ENCODE results near the gene VSNL1. TPM values are rescaled to one million over a fixed set of nuclear protein-coding genes. Genes with fewer than 3 reads are reported as not detected.

VSNL1 gene
- total and polyA plus RNA-seq, 2 donors (not counting 1 experiment from before 2014, with no cell fraction given): not detected

DNA sequence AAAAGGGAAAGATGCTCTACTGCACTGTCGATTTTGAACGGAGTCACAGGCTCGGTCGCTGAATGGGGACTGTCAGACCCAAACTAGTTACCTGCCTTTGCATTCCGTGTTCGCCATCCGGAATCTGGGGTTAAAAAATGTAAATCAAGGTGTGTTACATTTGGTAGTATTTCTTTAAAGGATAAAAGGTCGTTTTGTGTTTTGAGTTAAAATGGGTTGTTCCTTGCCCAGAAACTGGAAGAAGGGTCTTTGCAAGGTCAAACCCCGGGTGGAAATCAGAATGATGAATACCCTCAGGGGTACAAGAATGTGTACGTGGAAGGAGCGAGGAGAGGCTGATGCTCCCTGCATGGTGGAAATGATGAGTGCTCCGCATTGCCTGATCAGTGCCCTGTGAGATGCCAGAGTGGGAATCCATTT is 1.0 kb downstream of the VSNL1 start:
- Histone ChIP-seq H3K27ac (ENCODE audit: low read length in 2 of 2) (no peak overlapping the region), H4K20me1 (ENCODE audit: control insufficient read depth, insufficient read depth, low read length, poor library complexity, severe bottlenecking) (no peaks in the 10 kb centered on the region), H3K36me3 (replicated peaks in 1 of 2; ENCODE audit: control extremely low read depth in 1 of 2, control insufficient read depth in 1 of 2, extremely low read depth in 1 of 2, insufficient read depth in 2 of 2, low read length in 1 of 2) (no peaks in the 10 kb centered on the region), H3K27me3 (replicated peaks in 1 of 4; ENCODE audit: control extremely low read depth in 1 of 4, control insufficient read depth in 3 of 4, insufficient read depth in 4 of 4, low read length in 3 of 4) (peaks cover 0 to 53% (median 37%) of the 10 kb centered on the region in 4 experiments), H3K9me3 (ENCODE audit: control extremely low read depth in 1 of 3, control insufficient read depth in 2 of 3, insufficient read depth in 1 of 3, low read length in 2 of 3) (no peaks in the 10 kb centered on the region), H3K9ac (ENCODE audit: low read length) (no peak overlapping the region), H3K4me3 (ENCODE audit: control extremely low read depth in 1 of 5, extremely low read depth in 1 of 5, insufficient read depth in 1 of 5, low read depth in 2 of 5, low read length in 4 of 5) (no peak overlapping the region), H3K4me2 (replicated peaks; ENCODE audit: low read depth, low read length, poor library complexity, severe bottlenecking) (no peak overlapping the region), H3K79me2 (ENCODE audit: control insufficient read depth, insufficient read depth, low read length) (no peaks in the 10 kb centered on the region), H3K4me1 (ENCODE audit: control insufficient read depth in 2 of 2, insufficient read depth in 2 of 2, low read length in 2 of 2) (peaks cover 5 to 17% of the 10 kb centered on the region in 2 donors), H2AFZ (ENCODE audit: insufficient read depth, low read depth, low read length, poor library complexity, severe bottlenecking) (no peak overlapping the region)
- WGBS (ENCODE audit: insufficient coverage): 10% methylated on average over 12 of the region's 12 CpGs
- no peak overlapping the region for H3K27ac Mint-ChIP-seq
- ChIA-PET CTCF (no interaction called here), POLR2A (no interaction called here)
- intact Hi-C loops (cut with micrococcal nuclease): no loop called here
- no peaks in the 10 kb centered on the region for H3K9me3 Mint-ChIP-seq (ENCODE audit: insufficient read depth)
- H3K27me3 Mint-ChIP-seq: peaks cover 60% of the 10 kb centered on the region
- H3K4me3 Mint-ChIP-seq: no peak overlapping the region
- DNase-seq: no peak
- TF ChIP-seq CTCF (IDR thresholded peaks at IDR 0.05) (no peak), EZH2 (IDR thresholded peaks at IDR 0.05; ENCODE audit: borderline replicate concordance, insufficient read depth, low read depth, low read length, poor library complexity, severe bottlenecking) (no peak)
- ATAC-seq (ENCODE audit: low read depth): no peak
- peaks cover 23% of the 10 kb centered on the region for H3K4me1 Mint-ChIP-seq

- H3K27me3 Mint-ChIP-seq: peaks cover 58% of the 10 kb centered on the region
- H3K79me2 ChIP-seq (ENCODE audit: control insufficient read depth, insufficient read depth, low read length): no peaks in the 10 kb centered on the region
- no peak overlapping the region for H3K4me3 ChIP-seq (ENCODE audit: control extremely low read depth in 1 of 5, extremely low read depth in 1 of 5, insufficient read depth in 1 of 5, low read depth in 2 of 5, low read length in 4 of 5)
- no peak overlapping the region for H3K4me2 ChIP-seq (replicated peaks; ENCODE audit: low read depth, low read length, poor library complexity, severe bottlenecking)
- intact Hi-C loops (cut with micrococcal nuclease): no loop called here
- no peak overlapping the region for H2AFZ ChIP-seq (ENCODE audit: insufficient read depth, low read depth, low read length, poor library complexity, severe bottlenecking)
- no CpG with 5 or more reads among the region's 2 CpGs for WGBS (ENCODE audit: insufficient coverage)
- DNase-seq (no peak), ATAC-seq (ENCODE audit: low read depth) (no peak)
- no peak overlapping the region for H3K27ac Mint-ChIP-seq
- peaks cover 0 to 53% (median 36%) of the 10 kb centered on the region in 4 experiments for H3K27me3 ChIP-seq (replicated peaks in 1 of 4; ENCODE audit: control extremely low read depth in 1 of 4, control insufficient read depth in 3 of 4, insufficient read depth in 4 of 4, low read length in 3 of 4)
- ChIA-PET CTCF (no interaction called here), POLR2A (no interaction called here)
- no peak overlapping the region for H3K4me3 Mint-ChIP-seq
- H3K4me1 ChIP-seq (ENCODE audit: control insufficient read depth in 2 of 2, insufficient read depth in 2 of 2, low read length in 2 of 2): peaks cover 5 to 17% of the 10 kb centered on the region in 2 donors
- no peaks in the 10 kb centered on the region for H3K9me3 Mint-ChIP-seq (ENCODE audit: insufficient read depth)
- no peak overlapping the region for H3K27ac ChIP-seq (ENCODE audit: low read length in 2 of 2)
- H4K20me1 ChIP-seq (ENCODE audit: control insufficient read depth, insufficient read depth, low read length, poor library complexity, severe bottlenecking): no peaks in the 10 kb centered on the region
- H3K4me1 Mint-ChIP-seq: peaks cover 23% of the 10 kb centered on the region
- H3K9ac ChIP-seq (ENCODE audit: low read length): no peak overlapping the region
- no peaks in the 10 kb centered on the region for H3K9me3 ChIP-seq (ENCODE audit: control extremely low read depth in 1 of 3, control insufficient read depth in 2 of 3, insufficient read depth in 1 of 3, low read length in 2 of 3)
- TF ChIP-seq CTCF (IDR thresholded peaks at IDR 0.05) (no peak), EZH2 (IDR thresholded peaks at IDR 0.05; ENCODE audit: borderline replicate concordance, insufficient read depth, low read depth, low read length, poor library complexity, severe bottlenecking) (no peak)
- H3K36me3 ChIP-seq (replicated peaks in 1 of 2; ENCODE audit: control extremely low read depth in 1 of 2, control insufficient read depth in 1 of 2, extremely low read depth in 1 of 2, insufficient read depth in 2 of 2, low read length in 1 of 2): no peaks in the 10 kb centered on the region
Observed at GRCh38 chr2:17542471-17542870, 2.0 kb downstream of the VSNL1 start.

Data from B cell (primary cell).